ENCODE data around the gene WNT2. TPM values are rescaled to one million over a fixed set of nuclear protein-coding genes. Genes with fewer than 3 reads are reported as not detected.

WNT2 gene
- total RNA-seq (2014; rRNA removed) (not detected in 2 replicates), Bru-seq, nascent RNA (percentile 4 among the genes with signal in this experiment), BruChase-seq, experiment 1, labeled RNA remaining after a 6-hour chase (not detected), BruChase-seq, experiment 2, labeled RNA remaining after a 2-hour chase (not detected)
- long read RNA-seq = 0 reads

- peak within 1 kb of the TSS; percentile 84 for H2AFZ ChIP-seq (ENCODE audit: low read length)
- peaks cover 42% of the 10 kb centered on the region for H3K27me3 ChIP-seq (ENCODE audit: low read length)
- H3K4me2 ChIP-seq (ENCODE audit: low read length) = peak within 1 kb of the TSS; percentile 85
- 0 out of 2 replicates have a peak, but pooled peaks cover 3% of the 10 kb centered on the region for H3K4me1 ChIP-seq (ENCODE audit: insufficient read depth, low read length)
- no peaks in the 10 kb centered on the region for H3K36me3 ChIP-seq (ENCODE audit: low read depth, low read length)
- DNase-seq (no peak), ATAC-seq (no peak)
- BruUV-seq (replicated peaks) = no TSS peak
- no peaks in the 10 kb centered on the region for H3K9me3 ChIP-seq (ENCODE audit: low read length)
- no peaks in the 10 kb centered on the region for H3F3A ChIP-seq (ENCODE audit: low read length, unreplicated experiment)
- TF ChIP-seq CTCF (conservative IDR thresholded peaks at IDR 0.05; ENCODE audit: low read depth, low read length) (no peak), EZH2phosphoT487 (IDR thresholded peaks at IDR 0.05; ENCODE audit: borderline replicate concordance, low read length) (no peak), EZH2 (IDR thresholded peaks at IDR 0.05; ENCODE audit: low read length, unreplicated experiment) (no peak)
- H3K9me2 ChIP-seq (replicated peaks; ENCODE audit: low read length) = no peaks in the 10 kb centered on the region
- no peaks in the 10 kb centered on the region for H3K79me2 ChIP-seq (ENCODE audit: low read length)
- POLR2A ChIA-PET (ENCODE audit: unreplicated experiment) = no interaction called here
- H3K9ac ChIP-seq (ENCODE audit: low read length) = no peak within 1 kb of the TSS
- intact Hi-C loops (cut with micrococcal nuclease) = no loop called here
- no peak within 1 kb of the TSS for H3K27ac ChIP-seq (ENCODE audit: low read length)
- peak within 1 kb of the TSS; percentile 58 for H3K4me3 ChIP-seq (ENCODE audit: low read length)
- CTCF ChIA-PET = no interaction called here
- H4K20me1 ChIP-seq (ENCODE audit: low read length) = no peaks in the 10 kb centered on the region
Observed at GRCh38 chr7:117322741-117323304, at the start of gene WNT2. TSS of gene WNT2 (minus strand) at chr7:117323058. CDS start at chr7:117322989, 69 bp downstream.

GRCh38 chr7:117372073-117372472, 49.2 kb upstream of the WNT2 start:
- Histone ChIP-seq H4K20me1 (ENCODE audit: low read length) (no peaks in the 10 kb centered on the region), H3K79me2 (ENCODE audit: low read length) (no peaks in the 10 kb centered on the region), H3F3A (ENCODE audit: low read length, unreplicated experiment) (no peaks in the 10 kb centered on the region), H3K9ac (ENCODE audit: low read length) (no peak overlapping the region), H3K4me3 (ENCODE audit: low read length) (no peak overlapping the region), H3K9me2 (replicated peaks; ENCODE audit: low read length) (no peaks in the 10 kb centered on the region), H3K36me3 (ENCODE audit: low read depth, low read length) (no peaks in the 10 kb centered on the region), H3K4me1 (ENCODE audit: insufficient read depth, low read length) (no peaks in the 10 kb centered on the region), H3K4me2 (ENCODE audit: low read length) (no peak overlapping the region), H3K9me3 (ENCODE audit: low read length) (no peaks in the 10 kb centered on the region), H3K27me3 (ENCODE audit: low read length) (peaks cover 55% of the 10 kb centered on the region), H2AFZ (ENCODE audit: low read length) (no peak overlapping the region), H3K27ac (ENCODE audit: low read length) (no peak overlapping the region)
- intact Hi-C loops (cut with micrococcal nuclease) = no loop called here
- BruUV-seq (replicated peaks) = no TSS peak
- TF ChIP-seq EZH2 (IDR thresholded peaks at IDR 0.05; ENCODE audit: low read length, unreplicated experiment) = no peak
- no peak for TF ChIP-seq CTCF (conservative IDR thresholded peaks at IDR 0.05; ENCODE audit: low read depth, low read length)
- TF ChIP-seq EZH2phosphoT487 (IDR thresholded peaks at IDR 0.05; ENCODE audit: borderline replicate concordance, low read length) = no peak
- CTCF ChIA-PET = no interaction called here
- no peak for DNase-seq
- POLR2A ChIA-PET (ENCODE audit: unreplicated experiment) = no interaction called here
- ATAC-seq = no peak

GRCh38 chr7:117364339-117365080, 41.7 kb upstream of the WNT2 start:
- no peaks in the 10 kb centered on the region; the same call in 1 of the 2 replicates for H4K20me1 ChIP-seq (ENCODE audit: low read length)
- no peak overlapping the region for H3K4me2 ChIP-seq (ENCODE audit: low read length)
- no TSS peak for BruUV-seq (replicated peaks)
- no peak overlapping the region for H3K4me3 ChIP-seq (ENCODE audit: low read length)
- POLR2A ChIA-PET (ENCODE audit: unreplicated experiment) = no interaction called here
- no peaks in the 10 kb centered on the region for H3F3A ChIP-seq (ENCODE audit: low read length, unreplicated experiment)
- no peaks in the 10 kb centered on the region for H3K9me2 ChIP-seq (replicated peaks; ENCODE audit: low read length)
- intact Hi-C loops (cut with micrococcal nuclease) = no loop called here
- peaks cover 75% of the 10 kb centered on the region for H3K27me3 ChIP-seq (ENCODE audit: low read length)
- H3K27ac ChIP-seq (ENCODE audit: low read length) = no peak overlapping the region
- ATAC-seq = no peak
- H3K9ac ChIP-seq (ENCODE audit: low read length) = no peak overlapping the region
- no peaks in the 10 kb centered on the region for H3K79me2 ChIP-seq (ENCODE audit: low read length)
- no peak overlapping the region for H2AFZ ChIP-seq (ENCODE audit: low read length)
- H3K4me1 ChIP-seq (ENCODE audit: insufficient read depth, low read length) = no peaks in the 10 kb centered on the region
- H3K9me3 ChIP-seq (ENCODE audit: low read length) = no peaks in the 10 kb centered on the region
- no peak for DNase-seq
- TF ChIP-seq EZH2 (IDR thresholded peaks at IDR 0.05; ENCODE audit: low read length, unreplicated experiment) (no peak), CTCF (conservative IDR thresholded peaks at IDR 0.05; ENCODE audit: low read depth, low read length) (no peak), EZH2phosphoT487 (IDR thresholded peaks at IDR 0.05; ENCODE audit: borderline replicate concordance, low read length) (no peak)
- CTCF ChIA-PET = no interaction called here
- no peaks in the 10 kb centered on the region for H3K36me3 ChIP-seq (ENCODE audit: low read depth, low read length)
